Cortex of kidney (tissue), 1 donor: ENCODE data around the gene ARF3.

ENCODE experiments used
- DNase-seq: peaks from one replicate; lab custom pipeline; 2025; lab: John Stamatoyannopoulos, UW

ARF3 gene

DNA sequence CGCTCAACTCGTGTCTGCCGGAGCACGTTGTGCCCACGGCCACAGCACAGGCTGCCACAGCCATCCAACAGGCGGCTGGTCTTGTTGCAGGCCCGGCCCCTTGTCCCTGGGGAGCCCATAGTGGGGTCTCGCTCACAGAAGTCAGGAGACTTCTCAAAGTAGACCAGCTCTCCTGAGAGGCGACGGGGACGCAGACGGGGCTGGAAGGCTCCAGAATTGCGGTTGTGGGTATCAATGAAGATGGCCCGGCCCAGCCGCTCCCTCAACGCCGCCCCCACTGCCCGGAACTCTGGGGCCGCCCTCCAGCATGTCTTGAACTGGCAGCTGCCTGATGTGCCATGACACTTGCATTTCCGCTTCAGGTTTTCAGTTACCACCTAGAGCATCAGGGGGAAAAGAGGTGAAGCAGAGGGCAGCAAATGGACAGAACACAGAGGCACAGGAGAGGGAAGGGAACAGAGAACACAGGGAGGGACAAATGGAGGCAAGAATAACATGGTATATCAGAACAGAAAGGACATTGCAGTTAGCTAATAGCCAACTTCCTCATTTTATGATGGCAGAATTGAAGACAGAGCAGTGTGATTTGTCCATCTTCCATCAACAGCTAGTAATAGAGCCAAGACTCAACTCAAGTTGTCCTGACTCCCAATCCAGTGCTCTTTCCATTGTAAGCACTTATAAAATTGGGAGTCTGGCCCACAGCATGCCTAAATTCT lies 9.0 kb upstream of the ARF3 start:
- no peak for DNase-seq

DNA sequence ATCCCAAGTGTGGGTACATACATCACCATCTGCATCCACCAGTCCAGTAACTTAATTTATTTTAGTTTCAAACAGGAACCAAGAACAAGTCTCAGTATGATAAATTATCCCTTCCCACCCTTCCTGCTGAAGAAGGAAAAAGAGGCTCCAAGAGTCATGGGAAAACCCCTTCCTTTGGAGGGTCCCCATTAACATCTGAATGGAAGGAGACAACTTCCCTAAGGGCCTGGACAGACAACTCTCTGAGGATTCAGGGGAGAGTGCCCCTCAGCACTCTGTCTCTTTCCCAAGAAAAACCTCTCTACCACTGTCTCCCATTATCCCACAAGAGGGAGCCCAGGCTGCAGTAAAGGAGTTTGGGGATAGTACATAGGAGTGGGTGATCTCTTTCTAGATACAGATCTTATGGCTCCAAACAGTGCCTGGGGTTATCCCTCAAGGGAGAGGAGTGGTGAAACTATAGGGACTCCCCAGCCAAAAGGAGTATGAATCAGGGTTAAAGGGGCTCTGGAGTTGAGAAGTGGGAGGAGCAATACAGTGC lies 8.1 kb upstream of the ARF3 start:
- no peak for DNase-seq

DNA sequence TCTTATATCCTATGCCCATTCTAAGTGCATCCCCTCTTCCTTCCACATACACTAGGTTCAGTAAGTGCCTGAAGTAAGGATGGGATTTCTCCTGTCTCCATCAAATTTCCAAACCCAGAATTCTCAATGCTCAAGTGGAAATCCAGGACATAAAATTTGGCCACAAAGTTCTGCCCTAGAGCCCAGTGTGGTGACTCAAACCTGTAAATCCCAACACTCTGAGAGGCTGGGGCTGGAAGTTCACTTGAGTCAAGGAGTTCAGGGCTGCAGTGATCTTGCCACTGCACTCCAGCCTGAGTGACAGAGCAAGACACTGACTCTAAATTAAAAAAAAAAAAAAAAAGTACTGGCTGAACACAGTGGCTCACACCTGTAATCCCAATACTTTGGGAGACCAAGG lies 4.5 kb upstream of the ARF3 start:
- DNase-seq, result no peak

DNA sequence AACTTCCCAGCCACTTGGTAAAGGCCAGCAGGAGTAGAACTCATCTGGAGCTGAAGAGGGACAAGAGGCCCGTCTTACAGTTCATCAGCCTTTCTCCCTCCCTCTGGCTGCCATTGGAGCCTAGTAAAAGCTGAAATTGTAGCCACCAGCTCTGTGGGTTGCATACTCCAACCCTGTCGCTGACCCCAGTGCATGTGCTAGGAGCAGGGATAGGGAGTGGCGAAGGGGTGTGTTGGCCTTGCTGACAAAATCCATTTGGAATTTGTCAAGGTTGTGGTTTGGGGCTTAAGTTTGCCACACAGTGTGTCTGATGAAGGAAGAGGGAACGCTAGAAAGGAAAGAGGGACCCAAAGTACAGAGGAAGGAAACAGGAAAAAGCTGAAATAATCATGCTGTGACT lies 4.0 kb upstream of the ARF3 start:
- no peak for DNase-seq

DNA sequence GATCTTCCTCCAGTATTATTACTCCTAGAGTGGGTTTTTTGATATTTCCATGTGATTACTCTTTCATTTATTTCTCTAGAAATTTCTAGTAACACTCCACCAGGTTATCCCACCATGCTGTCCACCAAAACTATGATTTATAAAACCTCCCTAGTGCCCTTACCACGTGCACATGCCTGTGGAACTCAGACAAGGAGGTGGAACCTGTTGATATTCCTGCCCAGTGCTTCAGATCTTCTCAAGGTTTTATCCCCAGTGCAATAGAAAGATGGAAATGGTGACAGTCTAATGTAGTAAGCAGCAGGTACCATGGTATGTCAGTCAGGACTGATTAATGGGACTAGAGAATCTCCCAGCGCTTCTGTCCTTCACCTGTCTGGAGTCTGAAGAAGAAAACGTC lies 3.5 kb upstream of the ARF3 start:
- no peak for DNase-seq

DNA sequence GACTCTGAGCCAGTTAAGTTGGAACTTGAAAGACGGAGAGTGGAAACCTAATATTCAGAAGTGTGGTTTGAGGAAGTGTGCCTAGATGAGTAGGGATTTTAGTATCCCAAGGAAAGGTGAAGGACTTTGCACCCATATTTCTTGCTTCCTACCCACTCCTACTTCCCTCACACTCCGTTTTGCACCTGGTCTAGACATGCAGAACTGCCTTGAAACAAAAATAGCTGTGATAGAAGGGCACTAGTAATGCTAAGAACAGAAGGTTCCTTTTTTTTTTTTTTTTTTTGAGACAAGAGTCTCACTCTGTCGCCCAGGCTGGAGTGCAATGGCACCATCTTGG lies 732 bp upstream of the ARF3 start:
- DNase-seq, result no peak

DNA sequence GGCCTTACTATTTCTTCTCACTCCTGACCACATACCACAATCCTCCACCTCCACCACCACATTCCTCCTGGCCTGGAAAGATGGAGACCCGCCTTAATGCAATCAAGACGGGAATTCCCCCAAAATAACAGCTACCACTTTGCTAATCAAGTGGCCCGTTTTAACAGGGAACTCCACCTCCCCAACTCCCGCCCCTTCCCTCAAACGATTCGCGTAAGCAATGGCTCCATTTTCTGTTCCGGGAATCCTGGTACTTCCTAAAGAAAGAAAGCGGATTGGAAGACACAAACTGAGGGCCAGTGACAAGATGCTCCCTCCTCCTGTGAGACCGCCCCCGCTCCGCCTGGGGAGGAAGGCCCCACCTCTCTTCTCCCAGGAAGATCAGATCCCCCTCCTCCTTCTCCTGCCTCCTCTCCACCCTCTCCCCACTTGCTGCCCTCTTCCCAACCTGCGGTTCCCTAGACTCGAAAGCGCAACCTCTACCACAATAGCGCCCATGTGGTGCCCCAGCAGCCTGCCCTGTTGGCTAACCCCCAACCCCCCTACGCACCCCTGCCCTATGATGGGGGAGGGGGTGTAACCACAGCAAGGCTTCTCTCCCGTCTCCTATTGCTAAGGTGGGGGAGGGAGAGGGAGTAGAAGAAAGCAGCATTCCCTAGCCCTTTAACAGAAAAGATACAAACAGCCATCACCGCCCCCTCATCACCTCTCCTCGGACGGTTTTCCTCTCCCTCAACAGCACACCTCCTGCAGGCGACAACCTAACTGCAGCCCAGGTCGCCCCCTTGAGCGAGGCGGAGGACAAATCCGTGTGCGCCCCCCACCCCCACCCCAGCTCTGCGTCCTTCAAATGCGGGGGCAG lies 777 bp downstream of the ARF3 start:
- DNase-seq, result no peak

DNA sequence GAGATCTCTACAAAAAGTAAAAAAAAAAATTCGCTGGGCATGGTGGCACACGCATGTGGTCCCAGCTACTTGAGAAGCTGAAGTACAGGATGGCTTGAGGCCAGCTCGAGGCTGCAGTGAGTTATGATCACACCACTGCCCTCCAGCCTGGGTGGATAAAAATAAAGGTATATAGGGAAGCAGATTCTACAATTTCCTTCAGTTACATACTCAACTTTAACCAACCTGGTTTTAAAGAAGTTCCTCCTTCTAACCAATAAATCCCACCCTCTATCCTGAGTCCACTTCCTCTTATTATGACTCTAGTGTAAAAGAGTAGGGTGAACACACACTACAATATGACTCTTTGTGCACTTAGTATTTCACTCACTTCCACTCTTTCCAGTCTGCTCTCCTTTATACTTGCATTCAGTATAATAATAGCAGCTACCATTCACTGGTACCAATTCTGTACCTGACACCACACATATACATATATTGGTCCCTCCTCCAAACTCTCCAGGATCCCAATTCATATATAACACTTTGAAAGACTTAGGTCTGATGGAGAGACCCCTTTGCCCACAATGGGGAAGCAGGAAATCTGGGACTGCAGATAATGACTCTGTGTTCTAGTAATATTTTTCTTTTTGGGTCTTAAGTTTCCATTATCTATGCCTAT lies 2.3 kb downstream of the ARF3 start:
- DNase-seq, result no peak

DNA sequence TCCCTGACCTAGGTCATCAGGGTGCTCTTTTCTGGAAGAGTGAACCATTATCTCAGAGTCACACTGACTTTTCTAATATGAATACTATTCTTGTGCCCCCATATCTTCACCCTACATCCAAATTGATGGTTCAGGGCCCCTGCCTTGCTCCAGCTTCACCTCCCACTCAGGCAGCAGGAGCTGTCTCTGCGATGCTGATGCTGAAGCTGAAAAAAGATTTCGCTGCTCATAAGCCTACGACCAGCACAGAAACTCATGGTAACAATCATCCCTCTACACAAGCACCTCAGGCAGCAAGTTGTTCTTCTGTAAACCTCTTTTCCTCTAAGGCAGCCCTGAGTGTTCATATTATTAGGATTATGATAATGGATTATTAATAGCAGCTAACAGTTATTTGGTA lies 3.2 kb downstream of the ARF3 start:
- DNase-seq, result no peak

DNA sequence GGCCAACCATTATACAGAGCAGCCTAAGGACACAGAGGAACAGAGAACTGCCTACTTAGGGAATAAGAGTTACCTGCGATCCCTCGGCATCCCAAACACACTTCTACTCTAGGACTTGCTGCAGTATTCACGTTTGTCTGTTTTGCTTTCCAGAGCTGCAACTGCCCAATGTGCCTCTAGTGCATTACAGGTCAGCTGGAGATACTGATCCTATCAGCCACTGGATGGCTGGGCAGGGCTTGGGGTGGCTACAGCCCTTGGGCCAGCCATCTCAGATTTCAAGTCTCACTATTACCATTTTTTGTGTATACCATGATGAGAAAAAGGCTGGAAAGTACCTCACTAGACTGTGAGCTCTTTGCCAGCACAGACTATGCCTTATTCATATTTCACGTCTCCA lies 4.6 kb downstream of the ARF3 start:
- DNase-seq, result no peak

DNA sequence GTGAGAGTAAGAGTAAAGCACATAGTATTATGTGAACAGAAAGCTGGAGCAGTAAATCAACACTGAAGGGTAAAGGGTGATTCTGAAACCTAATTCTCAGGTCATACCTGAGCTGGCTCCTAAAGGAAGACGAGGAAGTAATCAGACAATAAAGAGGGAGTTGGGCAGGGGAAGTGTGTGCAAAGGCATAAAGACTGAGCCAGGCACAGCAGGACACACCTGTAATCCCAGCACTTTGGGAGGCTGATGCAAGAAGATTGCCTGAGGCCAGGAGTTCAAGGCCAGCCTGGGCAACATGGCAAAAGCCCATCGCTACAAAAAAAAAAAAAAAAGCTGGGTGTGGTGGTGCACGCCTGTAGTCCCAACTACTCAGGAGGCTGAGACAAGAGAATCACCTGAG lies 9.6 kb downstream of the ARF3 start:
- DNase-seq, result no peak

DNA sequence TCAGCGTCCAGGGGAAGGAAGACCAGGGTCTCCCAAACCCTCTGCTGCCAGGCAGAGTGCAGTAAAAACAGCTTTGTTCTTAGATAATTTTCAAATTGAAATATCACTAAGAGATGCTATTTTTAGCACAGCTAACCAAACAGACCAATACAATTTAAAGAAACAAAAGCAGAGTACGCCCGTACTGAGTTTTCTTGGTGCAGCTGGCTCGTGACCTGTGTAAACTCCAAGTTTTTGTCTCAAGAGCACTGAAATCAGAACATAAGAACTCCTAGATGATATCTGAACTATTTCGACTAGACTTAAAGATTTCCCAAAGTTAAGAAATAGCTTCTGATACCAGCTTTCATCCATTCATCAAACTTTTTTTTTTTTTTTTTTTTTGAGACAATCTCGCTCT lies 10.3 kb downstream of the ARF3 start:
- DNase-seq, result no peak

DNA sequence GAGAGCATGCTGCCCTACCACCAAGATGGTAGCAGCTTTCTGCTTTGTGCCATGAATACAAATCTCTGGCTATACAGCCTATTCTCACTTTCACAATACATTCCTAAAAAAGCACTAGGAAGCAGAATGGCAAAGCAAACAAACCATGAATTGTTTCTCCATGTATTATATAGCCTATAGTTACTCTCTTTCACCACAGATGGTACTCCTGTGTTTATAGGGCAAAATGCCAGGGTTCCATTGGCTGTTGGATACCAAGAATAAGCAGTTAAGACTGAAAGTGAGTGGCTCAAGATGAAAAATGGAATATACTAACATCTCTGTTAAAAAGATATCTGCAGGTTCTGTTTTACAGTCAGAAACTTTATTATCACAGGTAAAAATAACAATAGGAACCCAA lies 11.1 kb downstream of the ARF3 start:
- no peak for DNase-seq

DNA sequence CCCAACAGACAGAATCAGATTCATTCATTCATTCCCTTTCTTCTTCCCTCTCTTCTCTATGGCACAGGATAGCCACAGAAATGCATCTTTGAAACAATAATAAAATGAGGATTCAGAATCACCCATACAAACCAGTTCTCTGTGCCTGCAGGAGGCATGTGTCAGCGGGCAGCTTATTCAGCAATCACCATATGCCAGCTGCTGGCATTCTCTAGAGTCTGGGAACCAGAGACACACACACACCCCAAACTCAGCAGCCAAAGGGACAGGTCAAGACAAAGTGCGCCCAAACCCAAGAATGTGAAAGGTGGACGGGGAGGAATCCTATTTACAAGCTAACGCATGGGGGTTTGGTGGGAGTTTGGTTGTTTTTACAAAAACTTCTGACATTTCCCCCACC lies 14.1 kb downstream of the ARF3 start:
- no peak for DNase-seq

DNA sequence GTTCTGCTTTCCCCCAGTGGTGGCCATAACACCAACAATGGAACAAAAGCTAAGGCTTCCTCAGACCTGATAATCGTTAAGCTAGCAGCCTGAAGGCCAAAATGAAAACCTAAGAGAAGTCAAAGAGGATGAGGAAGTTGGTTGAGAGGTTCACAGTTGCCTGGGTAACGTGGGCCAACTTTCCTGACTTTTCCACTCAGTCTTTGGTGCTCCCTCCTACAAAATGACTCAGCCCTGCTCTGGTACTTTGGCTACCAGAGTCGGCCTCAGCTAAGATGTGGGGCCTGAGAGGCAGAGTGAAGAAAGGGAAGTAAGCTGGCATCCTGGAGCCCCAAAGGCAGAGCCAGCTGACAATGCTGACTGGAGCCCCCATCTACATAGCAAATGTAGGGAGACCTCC lies 17.1 kb downstream of the ARF3 start:
- DNase-seq, result no peak

DNA sequence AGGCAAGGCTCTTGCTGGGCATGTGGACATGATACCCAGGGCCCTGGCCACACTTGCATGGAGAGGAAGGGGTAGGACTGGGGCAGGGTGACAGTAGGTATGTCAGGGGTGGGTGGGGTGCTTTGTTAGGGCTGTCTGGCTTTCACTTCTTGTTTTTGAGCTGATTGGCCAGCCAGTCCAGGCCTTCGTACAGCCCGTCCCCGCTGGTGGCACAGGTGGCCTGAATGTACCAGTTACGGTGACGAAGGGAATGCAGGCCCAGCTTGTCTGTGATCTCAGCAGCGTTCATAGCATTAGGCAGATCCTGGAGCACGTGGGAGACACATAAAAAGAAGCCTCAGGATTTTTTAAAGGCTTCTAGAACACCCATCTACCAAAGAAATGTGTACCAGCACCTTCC lies 18.5 kb downstream of the ARF3 start:
- no peak for DNase-seq

DNA sequence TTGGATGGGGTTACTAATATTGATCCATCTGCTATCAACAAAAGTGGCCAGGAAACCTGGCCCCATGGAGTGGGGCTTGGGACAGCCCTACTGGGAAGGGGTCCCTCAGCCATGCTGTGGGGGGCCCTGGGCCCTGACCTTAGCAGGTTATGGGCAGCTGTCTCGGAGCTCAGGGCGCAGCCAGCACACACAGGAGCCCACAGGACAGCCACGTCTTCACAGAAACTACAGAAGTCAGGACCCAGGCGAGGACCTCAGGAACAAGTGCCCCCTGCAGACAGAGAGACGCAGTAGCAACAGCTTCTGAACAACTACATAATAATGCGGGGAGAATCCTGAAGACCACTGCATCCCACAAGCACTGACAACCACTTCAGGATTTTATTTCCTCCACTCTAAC lies 20.1 kb downstream of the ARF3 start:
- no peak for DNase-seq

DNA sequence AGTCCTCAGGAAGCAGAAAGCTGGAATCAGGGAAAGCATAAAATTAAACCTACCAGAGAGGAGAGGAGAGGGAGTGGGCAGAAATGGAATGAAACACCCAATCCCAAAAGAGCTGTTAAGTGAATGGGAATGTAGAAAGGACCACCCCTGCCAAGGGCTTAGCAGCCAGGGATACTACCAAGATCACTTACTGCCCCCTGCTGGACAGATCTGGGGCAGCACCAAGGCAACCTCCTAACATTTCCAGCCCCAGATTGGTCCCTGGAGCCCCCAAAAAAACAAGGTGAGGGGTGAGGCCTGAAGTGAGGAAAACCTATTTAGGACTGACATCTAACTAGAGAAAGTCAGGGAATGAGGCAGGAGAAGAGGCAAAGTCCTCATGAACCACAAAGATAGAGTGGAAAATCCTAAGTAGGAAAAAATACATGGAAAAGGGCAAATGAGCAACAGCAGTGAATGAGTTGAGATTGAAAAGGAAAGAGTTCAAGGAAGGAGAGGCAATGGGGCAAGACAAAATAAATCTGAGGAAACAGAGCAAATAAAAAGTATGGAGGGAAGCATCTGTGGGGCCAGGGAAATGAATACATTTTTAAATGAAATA lies 20.8 kb downstream of the ARF3 start:
- DNase-seq, result no peak

DNA sequence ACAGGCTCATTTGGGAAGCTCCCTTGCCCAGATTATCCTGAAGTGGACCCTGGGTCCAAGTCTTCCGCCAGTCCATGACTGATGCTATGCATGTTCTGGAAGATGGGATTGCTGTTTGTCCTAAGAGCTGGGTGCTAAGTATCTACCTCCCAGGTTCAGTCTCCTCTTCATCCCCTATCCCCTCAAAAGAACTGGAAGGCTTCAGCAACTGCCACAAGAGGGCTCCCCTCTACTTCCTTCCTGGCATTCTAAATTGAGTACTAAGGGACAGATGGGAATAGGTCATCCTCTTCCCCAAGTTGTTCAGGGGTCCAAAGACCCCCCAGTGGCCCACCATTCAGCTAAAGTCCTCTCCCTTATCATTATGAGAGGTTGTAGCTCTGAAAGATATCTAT lies 23.0 kb downstream of the ARF3 start:
- DNase-seq, result no peak

DNA sequence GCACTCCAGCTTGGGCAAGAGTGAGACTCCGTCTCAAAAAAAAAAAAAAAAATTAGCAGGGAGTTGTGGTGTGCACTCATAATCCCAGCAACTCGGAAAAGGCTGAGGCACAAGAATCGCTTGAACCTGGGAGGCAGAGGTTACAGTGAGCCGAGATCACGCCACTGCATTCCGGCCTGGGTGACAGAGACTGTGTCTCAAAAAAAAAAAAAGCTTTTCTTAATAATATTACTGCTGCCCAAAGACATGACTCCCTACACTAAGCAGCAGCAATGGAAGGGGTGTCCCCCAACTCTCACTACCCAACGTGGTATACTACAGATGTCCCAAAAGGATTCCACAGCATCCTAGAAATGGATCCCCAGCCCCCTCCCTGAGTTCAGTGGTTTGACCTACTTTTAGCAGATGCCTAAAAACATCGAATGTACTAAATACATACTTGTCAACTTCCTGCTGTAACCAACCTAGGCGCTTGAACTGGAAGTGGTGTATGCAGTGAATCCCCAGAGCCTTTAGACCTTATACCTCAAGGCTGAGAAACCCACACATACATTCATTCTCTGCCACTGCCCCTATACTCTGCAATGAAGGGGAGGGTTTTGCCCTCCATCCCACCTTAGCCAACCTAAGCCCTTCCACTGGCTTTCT lies 23.5 kb downstream of the ARF3 start:
- DNase-seq, result no peak

DNA sequence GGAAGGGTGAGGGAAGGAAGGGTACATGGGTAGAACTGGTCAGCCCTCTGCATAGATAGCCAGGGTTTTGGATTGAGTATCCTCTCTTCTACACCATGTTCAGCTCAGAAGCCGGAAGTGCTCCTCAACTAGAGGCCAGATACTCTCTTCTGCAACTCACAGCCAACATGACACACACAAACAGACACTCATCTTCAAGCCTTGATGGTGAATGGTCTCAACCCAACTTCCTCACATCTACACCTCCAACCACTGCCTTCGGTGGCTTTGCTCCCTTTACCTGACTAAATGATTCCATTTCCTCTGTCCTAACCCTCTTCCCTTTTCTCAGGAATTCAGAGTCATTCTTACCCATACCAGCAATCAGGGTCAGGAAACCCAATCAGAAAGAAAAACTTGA lies 24.4 kb downstream of the ARF3 start:
- DNase-seq, result no peak

DNA sequence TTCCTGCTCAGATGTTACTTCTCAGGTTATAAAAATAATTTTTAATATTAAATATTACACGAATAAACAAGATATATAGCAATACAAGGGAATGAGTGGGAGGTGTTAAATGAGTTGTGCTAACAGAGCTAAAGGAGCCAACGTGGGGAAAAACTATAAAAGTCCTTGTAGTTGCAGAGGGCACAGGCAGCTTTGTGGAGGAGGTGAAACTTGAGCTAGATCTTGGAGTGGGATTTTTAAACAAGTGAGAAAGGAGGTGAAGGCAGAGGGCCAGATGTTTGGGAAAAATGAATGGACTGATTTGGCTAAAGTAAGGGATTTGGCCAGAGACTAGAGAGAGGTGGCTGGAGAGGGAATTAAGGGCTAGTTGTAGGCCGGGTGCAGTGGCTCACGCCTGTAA lies 26.8 kb downstream of the ARF3 start:
- no peak for DNase-seq
